Forelimb muscle (tissue), 1 donor: ENCODE results near the gene GRK2. TPM values are rescaled to one million over a fixed set of nuclear protein-coding genes. Genes with fewer than 3 reads are reported as not detected.
A peak's percentile ranks its signal among the peaks of the same experiment; 100 is the strongest.

Source experiments
- DNase-seq: peaks from one replicate; pipeline ENCODE4 v3.0.0-alpha.2; 2013; ENCODE audit warnings: low read depth
- polyA plus RNA-seq: library from polyadenylated mRNA; unstranded; fragments of 120-200 nt; gene quantifications from one replicate; pipeline ENCODE4 v1.2.1, GENCODE V29; 2013; ENCODE audit not compliant: insufficient read length

Gene GRK2
- polyA plus RNA-seq, 1 donor = 45.9 TPM

DNA sequence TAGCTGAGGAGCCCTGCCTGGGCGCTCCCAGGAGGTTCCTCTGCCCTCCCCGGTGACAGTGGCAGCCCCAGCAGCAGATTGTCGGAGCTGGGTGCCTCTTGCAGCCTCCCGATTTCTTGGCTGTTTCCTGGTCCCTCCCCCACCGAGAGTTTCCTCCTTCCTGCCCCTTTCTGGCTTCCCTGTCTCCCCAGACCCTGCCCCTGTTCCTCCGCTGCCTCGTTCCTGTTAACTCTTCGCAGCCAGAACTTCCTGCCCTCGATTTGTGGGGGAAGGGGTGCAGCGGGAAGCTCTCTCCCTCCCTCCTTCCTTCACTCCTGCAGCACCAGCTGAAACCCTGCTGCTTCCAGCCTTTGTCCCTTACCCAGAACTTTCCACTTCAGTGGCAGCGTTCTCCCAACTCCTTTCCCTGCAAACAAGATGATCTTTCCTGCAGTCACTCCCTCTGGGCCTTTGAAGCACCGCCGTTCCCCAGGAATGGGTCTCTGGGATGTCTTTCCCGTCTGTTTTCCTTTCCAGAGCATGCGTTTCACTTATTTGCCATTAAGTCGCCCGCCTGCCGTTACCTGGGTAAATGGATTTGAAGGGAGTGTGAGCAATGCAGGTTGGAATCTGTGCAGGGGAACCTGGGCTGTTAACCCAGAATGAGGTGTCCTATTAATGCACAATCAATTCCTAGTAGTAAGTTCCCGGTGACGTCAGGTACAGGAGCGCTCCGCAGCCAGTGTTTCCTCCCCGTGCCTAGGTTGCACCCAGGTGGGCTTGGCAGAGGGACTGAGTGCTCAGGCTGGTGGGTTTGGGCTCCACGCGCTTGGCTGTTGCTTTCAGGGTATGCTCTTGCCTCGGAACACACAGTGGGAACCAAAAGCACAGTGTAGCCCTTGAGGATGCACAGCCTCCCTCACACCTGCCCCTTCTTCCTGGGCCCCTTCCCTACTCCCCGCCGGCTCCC is 4.3 kb downstream of the GRK2 start:
- peak; percentile 36 for DNase-seq

GRCh38 chr11:67271205-67271540 is 4.9 kb downstream of the GRK2 start:
- DNase-seq = no peak

DNA sequence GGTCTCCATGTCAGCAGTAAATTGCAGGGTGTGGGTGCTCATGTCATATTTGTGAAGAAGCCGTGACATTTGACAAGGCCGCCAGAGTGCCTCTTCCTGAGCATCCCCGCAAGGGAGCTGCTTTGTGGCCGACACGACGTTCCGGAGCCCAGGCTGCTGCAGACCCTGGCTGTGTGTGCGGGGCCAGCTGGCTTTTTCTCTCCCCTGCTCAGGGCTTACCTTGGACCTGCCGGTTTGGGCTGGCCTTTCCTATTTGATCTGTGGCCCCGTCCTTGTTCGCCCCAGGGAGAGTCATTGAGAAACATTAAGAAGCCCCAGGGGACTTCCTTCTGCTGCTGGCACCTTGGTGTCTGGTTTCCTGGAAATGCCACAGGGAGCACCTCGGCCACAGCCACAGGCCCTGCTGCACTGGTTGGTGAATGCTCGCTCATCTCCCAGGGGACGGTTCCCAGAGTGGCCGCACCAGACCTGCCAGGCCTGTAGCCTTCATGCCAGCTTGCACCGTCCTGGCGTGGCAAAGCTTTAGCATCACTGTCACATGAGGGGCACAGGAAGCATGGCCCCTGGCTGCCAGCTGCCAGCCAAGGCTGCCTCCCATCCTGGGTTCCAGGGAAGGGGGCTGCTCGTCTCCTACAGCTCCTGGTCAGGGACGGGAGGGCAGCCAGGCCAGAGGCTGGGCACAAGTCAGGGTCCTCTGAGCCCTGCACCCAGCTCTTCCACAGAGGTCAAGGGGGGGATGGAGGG is 5.4 kb downstream of the GRK2 start:
- DNase-seq = no peak

- no peak for DNase-seq
Measured at GRCh38 chr11:67272327-67273259, 6.3 kb downstream of the GRK2 start.

DNA sequence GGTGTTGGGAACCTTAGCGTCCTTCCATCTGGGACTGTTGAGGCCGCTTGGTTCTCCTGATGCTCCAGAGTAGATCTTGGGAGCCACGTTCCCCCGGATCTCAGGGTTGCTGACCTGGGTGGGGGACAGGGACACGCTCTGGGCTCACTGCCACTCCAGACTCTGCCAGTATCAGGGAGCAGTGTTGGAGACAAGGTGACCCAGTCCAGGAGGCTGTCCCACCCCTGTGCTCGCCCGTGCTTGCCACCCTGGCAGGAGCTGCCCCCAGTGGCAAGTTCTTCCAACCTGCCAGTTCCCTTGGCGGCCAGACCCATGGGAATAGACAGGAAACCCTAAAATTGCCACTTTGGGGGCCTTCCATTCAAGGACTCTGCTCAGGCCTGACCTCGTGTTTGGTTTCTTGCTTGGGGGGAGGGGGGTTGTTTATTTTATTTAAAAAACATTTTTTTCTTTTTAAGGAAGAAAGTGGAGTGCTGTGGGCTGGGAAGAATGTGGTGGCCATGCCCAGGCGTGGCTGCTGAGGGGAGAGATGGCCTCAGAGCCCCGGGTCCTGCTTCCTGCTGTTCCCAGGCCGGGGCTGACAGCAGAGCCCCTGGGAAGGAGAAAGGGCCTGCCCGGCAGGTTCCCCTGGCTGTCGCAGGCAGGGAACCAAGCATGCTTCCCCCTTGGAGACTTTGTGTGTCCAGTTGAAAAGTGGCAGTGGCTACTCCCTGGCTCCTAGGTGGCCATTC is 7.2 kb downstream of the GRK2 start:
- DNase-seq = no peak

- DNase-seq = no peak
Measured at GRCh38 chr11:67274768-67275605, 8.7 kb downstream of the GRK2 start.

DNA sequence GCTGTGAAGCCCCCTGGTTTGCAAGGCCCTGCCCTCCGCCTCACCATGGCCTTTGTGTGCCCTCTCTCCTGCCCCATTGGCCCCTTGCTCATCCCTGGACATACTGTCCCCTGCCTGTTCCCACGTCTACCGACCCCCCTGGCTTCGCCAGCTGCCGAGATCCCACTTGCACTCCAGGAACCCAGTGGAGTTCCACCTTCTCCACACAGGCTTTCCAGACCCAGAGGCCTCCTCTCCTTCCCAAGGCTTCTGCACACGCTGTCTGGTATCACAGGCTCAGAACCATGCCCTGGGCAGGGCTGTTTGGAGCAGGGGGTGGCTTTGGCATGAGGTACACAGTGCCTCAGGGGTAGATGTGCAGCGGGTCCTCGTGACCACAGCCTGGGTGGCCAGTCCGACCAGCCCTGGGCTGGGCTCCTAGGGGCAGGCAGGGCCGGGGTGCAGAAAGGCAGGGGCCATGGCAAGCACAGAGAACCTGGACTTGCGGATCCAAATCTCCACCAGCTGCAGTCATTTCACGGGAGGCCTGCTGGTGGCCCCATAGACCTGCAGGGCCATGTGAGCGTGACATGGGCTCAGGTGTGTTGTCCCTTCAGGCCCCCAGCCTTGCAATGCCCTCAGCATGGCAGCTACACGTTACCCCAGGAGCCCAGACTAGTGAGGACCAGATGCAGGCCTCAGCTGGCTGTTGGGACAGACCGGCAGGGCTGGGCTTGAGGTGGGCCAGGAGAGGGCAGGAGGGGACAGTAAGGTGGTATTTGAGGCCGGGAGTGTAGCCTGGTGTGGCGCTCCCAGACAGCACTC is 9.5 kb downstream of the GRK2 start:
- no peak for DNase-seq

- DNase-seq = no peak
Measured at GRCh38 chr11:67276781-67277230, 10.5 kb downstream of the GRK2 start.

DNA sequence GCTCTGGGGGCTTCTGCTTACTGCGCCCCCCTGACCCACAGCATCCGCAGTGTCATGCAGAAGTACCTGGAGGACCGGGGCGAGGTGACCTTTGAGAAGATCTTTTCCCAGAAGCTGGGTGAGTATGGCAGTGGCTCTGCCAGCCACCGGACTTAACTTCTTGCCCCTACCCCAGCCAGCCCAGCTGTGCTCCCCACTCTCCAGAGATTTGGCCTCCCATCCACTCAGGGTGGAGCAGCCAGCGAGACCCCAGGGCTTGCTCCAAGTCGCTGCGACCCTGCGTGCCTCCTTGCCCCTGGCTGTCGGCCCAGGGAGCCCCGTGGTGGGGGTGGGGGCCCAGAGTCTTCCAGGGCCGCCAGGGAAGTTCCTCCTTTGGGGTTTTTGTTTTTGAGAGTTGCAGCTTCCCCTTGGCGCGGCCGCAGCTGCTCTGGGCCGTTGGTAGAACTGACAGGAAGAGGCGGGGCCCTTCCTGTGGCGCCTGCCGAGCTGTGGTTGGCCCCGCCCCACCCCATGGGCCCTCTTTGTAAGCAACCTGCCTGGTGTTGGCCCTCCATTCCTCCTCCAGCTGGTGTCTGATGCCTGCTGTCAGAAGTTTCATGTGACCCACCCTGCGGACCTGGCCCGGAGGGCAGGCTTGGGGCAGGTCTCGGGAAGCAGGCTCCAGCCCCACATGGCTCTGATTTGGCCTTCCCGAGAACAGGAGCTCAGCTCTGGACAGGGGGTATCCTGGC is 11.1 kb downstream of the GRK2 start:
- no peak for DNase-seq

GRCh38 chr11:67278135-67278938 is 12.1 kb downstream of the GRK2 start:
- no peak for DNase-seq

- DNase-seq = no peak
Measured at GRCh38 chr11:67278939-67279588, 12.8 kb downstream of the GRK2 start.

GRCh38 chr11:67279589-67280340 is 13.5 kb downstream of the GRK2 start:
- no peak for DNase-seq

DNA sequence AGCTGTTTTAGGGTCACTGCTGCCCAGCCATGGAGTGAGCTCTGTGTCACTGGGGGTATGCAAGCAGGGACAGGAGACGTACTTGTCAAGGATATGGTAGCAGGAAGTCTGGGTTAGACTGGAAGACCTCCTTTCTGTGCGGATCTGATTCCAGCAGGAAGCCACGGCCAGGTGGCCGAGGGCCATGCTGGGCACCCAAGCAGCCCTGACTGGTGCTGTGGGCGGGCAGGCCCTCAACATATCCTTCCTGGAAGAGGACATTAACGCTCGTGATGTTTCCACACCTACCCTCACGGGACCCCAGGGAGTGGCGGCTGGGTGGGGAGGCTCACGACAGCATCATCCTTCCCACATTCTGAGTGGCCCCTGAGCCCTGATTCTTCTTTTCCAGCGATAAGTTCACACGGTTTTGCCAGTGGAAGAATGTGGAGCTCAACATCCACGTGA is 14.1 kb downstream of the GRK2 start:
- no peak for DNase-seq

DNA sequence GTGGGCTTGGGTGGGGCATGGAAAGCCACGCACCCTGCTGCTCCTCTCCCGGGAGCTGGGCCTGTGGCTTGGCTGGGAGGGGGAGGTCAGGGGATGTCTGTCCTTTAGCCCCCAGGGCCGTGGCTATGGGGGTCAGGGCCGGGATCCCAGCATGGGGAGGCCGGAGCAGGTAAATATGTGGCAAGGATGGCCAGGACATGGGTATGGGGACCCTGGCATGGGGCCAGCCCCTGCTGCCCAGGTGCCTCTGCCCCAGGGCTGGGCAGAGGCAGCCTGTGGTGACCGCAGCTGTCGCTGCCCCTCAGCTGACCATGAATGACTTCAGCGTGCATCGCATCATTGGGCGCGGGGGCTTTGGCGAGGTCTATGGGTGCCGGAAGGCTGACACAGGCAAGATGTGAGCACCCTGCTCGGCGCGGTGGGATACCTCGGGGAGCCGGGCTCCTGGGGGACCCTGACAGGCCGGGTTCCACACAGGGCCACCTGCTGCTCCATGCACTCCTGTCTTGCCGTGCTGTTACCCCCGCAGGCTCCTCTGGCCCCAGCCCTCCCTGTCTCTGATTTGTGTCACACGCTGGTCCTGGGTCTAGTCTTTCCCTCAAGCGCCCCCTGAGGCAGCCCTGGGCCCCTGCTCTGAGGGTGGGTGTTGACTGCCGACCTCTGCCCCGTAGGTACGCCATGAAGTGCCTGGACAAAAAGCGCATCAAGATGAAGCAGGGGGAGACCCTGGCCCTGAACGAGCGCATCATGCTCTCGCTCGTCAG is 14.7 kb downstream of the GRK2 start:
- no peak for DNase-seq

- DNase-seq = no peak
Measured at GRCh38 chr11:67281552-67282150, 15.4 kb downstream of the GRK2 start.
